ENCODE results near the gene OASL.
"Not testable (repeated sequence)": the region's sequence is repeated elsewhere in the genome, so short reads cannot be mapped to it uniquely, and the experiment has no call there.

OASL gene

GRCh38 chr12:121065345-121065744 is 26.3 kb upstream of the OASL start:
- intact Hi-C loops (cut with micrococcal nuclease) = no loop called here
- no peak overlapping the region for H3K4me3 Mint-ChIP-seq
- no peaks in the 10 kb centered on the region for H3K36me3 Mint-ChIP-seq (ENCODE audit: low read depth)
- H3K27ac Mint-ChIP-seq = no peak overlapping the region
- H3K9me3 Mint-ChIP-seq = no peaks in the 10 kb centered on the region
- peaks cover 3% of the 10 kb centered on the region for H3K4me1 Mint-ChIP-seq (ENCODE audit: low read depth)
- no peaks in the 10 kb centered on the region for H3K27me3 Mint-ChIP-seq

- not testable (repeated sequence) for H3K4me3 Mint-ChIP-seq; H3K9me3 Mint-ChIP-seq; H3K4me1 Mint-ChIP-seq (ENCODE audit: low read depth); H3K27me3 Mint-ChIP-seq; H3K27ac Mint-ChIP-seq; H3K36me3 Mint-ChIP-seq (ENCODE audit: low read depth)
- intact Hi-C loops (cut with micrococcal nuclease) = loop anchor here (5.0 kb wide), 3 partner anchors 33 to 378 kb away; no protein-coding TSS in a partner anchor
Observed at GRCh38 chr12:121064586-121064985, 25.5 kb upstream of the OASL start.

- Mint-ChIP-seq H3K4me1 (ENCODE audit: low read depth) (peaks cover 8% of the 10 kb centered on the region), H3K27ac (no peak overlapping the region), H3K4me3 (no peak overlapping the region), H3K36me3 (ENCODE audit: low read depth) (no peaks in the 10 kb centered on the region), H3K27me3 (no peaks in the 10 kb centered on the region), H3K9me3 (no peaks in the 10 kb centered on the region)
- intact Hi-C loops (cut with micrococcal nuclease) = loop anchor here (5.0 kb wide), 3 partner anchors 33 to 378 kb away; no protein-coding TSS in a partner anchor
Observed at GRCh38 chr12:121064116-121064515, 25.1 kb upstream of the OASL start.

GRCh38 chr12:121062391-121063045 is 23.5 kb upstream of the OASL start:
- no peak overlapping the region for H3K4me3 Mint-ChIP-seq
- intact Hi-C loops (cut with micrococcal nuclease) = loop anchor here (5.0 kb wide), 3 partner anchors 35 to 380 kb away; no protein-coding TSS in a partner anchor
- H3K9me3 Mint-ChIP-seq = no peaks in the 10 kb centered on the region
- no peaks in the 10 kb centered on the region for H3K36me3 Mint-ChIP-seq (ENCODE audit: low read depth)
- no peak overlapping the region for H3K27ac Mint-ChIP-seq
- peaks cover 8% of the 10 kb centered on the region for H3K4me1 Mint-ChIP-seq (ENCODE audit: low read depth)
- no peaks in the 10 kb centered on the region for H3K27me3 Mint-ChIP-seq

- Mint-ChIP-seq H3K27ac (no peak overlapping the region), H3K27me3 (no peaks in the 10 kb centered on the region), H3K36me3 (ENCODE audit: low read depth) (no peaks in the 10 kb centered on the region), H3K4me1 (ENCODE audit: low read depth) (peaks cover 8% of the 10 kb centered on the region), H3K9me3 (no peaks in the 10 kb centered on the region), H3K4me3 (no peak overlapping the region)
- intact Hi-C loops (cut with micrococcal nuclease) = loop anchor here (5.0 kb wide), 3 partner anchors 35 to 380 kb away; no protein-coding TSS in a partner anchor
Observed at GRCh38 chr12:121061831-121062230, 22.8 kb upstream of the OASL start.

GRCh38 chr12:121060149-121061001 is 21.3 kb upstream of the OASL start:
- Mint-ChIP-seq H3K4me3 (peak overlapping the region; percentile 68), H3K9me3 (no peaks in the 10 kb centered on the region), H3K36me3 (ENCODE audit: low read depth) (no peaks in the 10 kb centered on the region), H3K27ac (peak overlapping the region; percentile 83), H3K4me1 (ENCODE audit: low read depth) (peaks cover 8% of the 10 kb centered on the region), H3K27me3 (peaks cover 1% of the 10 kb centered on the region)
- intact Hi-C loops (cut with micrococcal nuclease) = loop anchor here (1.0 to 5.0 kb wide), 4 partner anchors 37 to 382 kb away; no protein-coding TSS in a partner anchor

GRCh38 chr12:121059031-121059898 is 20.2 kb upstream of the OASL start:
- Mint-ChIP-seq H3K36me3 (ENCODE audit: low read depth) (no peaks in the 10 kb centered on the region), H3K9me3 (no peaks in the 10 kb centered on the region), H3K27ac (peak overlapping the region; percentile 83), H3K4me1 (ENCODE audit: low read depth) (peaks cover 8% of the 10 kb centered on the region), H3K4me3 (no peak overlapping the region), H3K27me3 (peaks cover 1% of the 10 kb centered on the region)
- intact Hi-C loops (cut with micrococcal nuclease) = no loop called here

GRCh38 chr12:121057794-121058193 is 18.7 kb upstream of the OASL start:
- Mint-ChIP-seq H3K36me3 (ENCODE audit: low read depth) (no peaks in the 10 kb centered on the region), H3K4me1 (ENCODE audit: low read depth) (peaks cover 8% of the 10 kb centered on the region), H3K27ac (no peak overlapping the region), H3K9me3 (no peaks in the 10 kb centered on the region), H3K4me3 (no peak overlapping the region), H3K27me3 (peaks cover 1% of the 10 kb centered on the region)
- intact Hi-C loops (cut with micrococcal nuclease) = no loop called here

- H3K27me3 Mint-ChIP-seq = peaks cover 5% of the 10 kb centered on the region
- intact Hi-C loops (cut with micrococcal nuclease) = no loop called here
- H3K9me3 Mint-ChIP-seq = peaks cover 17% of the 10 kb centered on the region
- H3K27ac Mint-ChIP-seq = no peak overlapping the region
- no peak overlapping the region for H3K4me3 Mint-ChIP-seq
- H3K36me3 Mint-ChIP-seq (ENCODE audit: low read depth) = no peaks in the 10 kb centered on the region
- peaks cover 4% of the 10 kb centered on the region for H3K4me1 Mint-ChIP-seq (ENCODE audit: low read depth)
Observed at GRCh38 chr12:121053706-121054105, 14.7 kb upstream of the OASL start.

- peaks cover 17% of the 10 kb centered on the region for H3K9me3 Mint-ChIP-seq
- peaks cover 5% of the 10 kb centered on the region for H3K27me3 Mint-ChIP-seq
- intact Hi-C loops (cut with micrococcal nuclease) = no loop called here
- peaks cover 4% of the 10 kb centered on the region for H3K4me1 Mint-ChIP-seq (ENCODE audit: low read depth)
- H3K4me3 Mint-ChIP-seq = no peak overlapping the region
- no peak overlapping the region for H3K27ac Mint-ChIP-seq
- no peaks in the 10 kb centered on the region for H3K36me3 Mint-ChIP-seq (ENCODE audit: low read depth)
Observed at GRCh38 chr12:121050725-121051124, 11.7 kb upstream of the OASL start.

GRCh38 chr12:121048442-121048841 is 9.4 kb upstream of the OASL start:
- peaks cover 4% of the 10 kb centered on the region for H3K4me1 Mint-ChIP-seq (ENCODE audit: low read depth)
- no peaks in the 10 kb centered on the region for H3K36me3 Mint-ChIP-seq (ENCODE audit: low read depth)
- no peak overlapping the region for H3K4me3 Mint-ChIP-seq
- H3K9me3 Mint-ChIP-seq = peaks cover 17% of the 10 kb centered on the region
- no peak overlapping the region for H3K27ac Mint-ChIP-seq
- intact Hi-C loops (cut with micrococcal nuclease) = no loop called here
- peaks cover 19% of the 10 kb centered on the region for H3K27me3 Mint-ChIP-seq

- intact Hi-C loops (cut with micrococcal nuclease); H3K36me3 Mint-ChIP-seq (ENCODE audit: low read depth); H3K4me3 Mint-ChIP-seq; H3K27ac Mint-ChIP-seq: not testable (repeated sequence)
- Mint-ChIP-seq H3K27me3 (peaks cover 19% of the 10 kb centered on the region), H3K4me1 (ENCODE audit: low read depth) (peaks cover 13% of the 10 kb centered on the region), H3K9me3 (peaks cover 17% of the 10 kb centered on the region)
Observed at GRCh38 chr12:121047400-121047799, 8.4 kb upstream of the OASL start.

- Mint-ChIP-seq H3K27ac (no peak overlapping the region), H3K27me3 (peaks cover 16% of the 10 kb centered on the region), H3K4me1 (ENCODE audit: low read depth) (peaks cover 28% of the 10 kb centered on the region), H3K9me3 (no peaks in the 10 kb centered on the region), H3K36me3 (ENCODE audit: low read depth) (no peaks in the 10 kb centered on the region), H3K4me3 (no peak overlapping the region)
- intact Hi-C loops (cut with micrococcal nuclease) = no loop called here
Observed at GRCh38 chr12:121043067-121043466, 4.0 kb upstream of the OASL start.

Data from dendritic cell treated with granulocyte-macrophage colony-stimulating factor and Interleukin-4, amounts not matched to agents 40 ng/mL and 50 ng/mL, for 4 days (primary cell).